ENCODE results near the gene SYT8.
A peak's percentile ranks its signal among the peaks of the same experiment; 100 is the strongest.

Gene SYT8

DNA sequence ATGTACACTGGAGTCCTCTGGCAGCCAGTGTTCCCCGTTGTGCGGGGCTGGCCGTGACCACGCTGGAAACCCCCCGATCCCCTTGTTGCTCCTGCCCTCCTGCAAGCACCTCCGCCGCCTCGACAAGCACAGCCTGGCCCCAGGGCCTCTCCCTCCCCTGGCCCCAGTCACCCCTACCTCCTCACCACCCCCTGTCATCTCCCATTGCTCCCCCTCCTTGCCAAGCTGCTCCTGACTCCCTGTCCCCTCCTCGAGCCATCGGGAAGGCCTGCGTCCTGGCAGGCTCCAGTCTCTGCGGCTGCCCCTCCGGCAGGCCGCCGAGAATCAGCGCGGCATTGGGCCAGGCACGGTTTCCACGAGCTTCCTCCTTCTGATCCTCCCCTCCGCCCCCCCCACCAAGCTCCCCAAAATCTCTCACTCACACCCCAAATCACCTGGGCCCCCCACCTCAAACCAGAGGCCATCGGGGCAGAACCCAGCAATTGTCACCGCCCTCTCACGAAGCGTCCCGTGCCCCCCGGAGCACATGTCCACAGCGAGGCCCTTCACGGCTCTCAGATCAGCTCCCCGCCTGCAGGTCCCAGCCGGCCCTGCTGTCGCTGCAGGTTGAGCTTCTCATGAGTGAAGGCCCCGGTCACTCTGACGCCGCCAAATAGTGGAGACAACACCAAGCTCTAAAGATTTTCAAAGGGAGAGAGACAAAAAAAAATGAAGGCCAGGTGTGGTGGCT lies 12.4 kb downstream of the SYT8 start:
- no peak for DNase-seq

DNA sequence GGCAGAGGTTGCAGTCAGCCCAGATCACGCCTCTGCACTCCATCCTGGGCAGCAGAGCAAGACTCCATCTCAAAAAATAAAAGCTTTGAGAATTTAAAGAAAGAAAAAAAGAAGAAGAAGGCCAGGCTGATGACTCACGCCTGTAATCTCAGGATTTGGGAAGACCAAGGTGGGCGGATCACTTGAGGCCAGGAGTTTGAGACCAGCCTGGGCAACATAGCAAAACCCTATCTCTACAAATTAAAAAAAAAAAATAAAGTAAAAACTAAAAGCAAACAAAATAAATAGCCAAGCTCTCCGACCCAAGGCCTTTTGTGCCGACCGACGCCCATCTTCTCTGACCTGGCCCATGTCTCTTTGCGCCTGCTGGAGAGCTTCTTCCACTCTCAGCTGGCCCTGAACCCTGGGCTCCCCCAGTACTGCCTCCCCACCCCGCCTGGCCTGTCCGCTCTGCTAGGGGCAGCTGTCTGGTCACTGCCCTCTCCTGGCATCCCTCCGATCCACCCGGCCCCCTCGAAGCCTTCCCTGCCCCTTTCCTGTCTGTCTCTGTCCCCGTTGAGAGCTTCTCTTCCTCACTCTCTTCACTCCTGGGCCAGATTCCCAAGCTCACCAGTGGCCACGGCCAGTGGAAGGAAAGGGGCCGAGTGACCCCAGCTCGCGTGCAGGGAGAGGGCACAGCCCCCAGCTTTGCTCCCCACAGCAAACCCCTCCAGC lies 13.3 kb downstream of the SYT8 start:
- no peak for DNase-seq

DNA sequence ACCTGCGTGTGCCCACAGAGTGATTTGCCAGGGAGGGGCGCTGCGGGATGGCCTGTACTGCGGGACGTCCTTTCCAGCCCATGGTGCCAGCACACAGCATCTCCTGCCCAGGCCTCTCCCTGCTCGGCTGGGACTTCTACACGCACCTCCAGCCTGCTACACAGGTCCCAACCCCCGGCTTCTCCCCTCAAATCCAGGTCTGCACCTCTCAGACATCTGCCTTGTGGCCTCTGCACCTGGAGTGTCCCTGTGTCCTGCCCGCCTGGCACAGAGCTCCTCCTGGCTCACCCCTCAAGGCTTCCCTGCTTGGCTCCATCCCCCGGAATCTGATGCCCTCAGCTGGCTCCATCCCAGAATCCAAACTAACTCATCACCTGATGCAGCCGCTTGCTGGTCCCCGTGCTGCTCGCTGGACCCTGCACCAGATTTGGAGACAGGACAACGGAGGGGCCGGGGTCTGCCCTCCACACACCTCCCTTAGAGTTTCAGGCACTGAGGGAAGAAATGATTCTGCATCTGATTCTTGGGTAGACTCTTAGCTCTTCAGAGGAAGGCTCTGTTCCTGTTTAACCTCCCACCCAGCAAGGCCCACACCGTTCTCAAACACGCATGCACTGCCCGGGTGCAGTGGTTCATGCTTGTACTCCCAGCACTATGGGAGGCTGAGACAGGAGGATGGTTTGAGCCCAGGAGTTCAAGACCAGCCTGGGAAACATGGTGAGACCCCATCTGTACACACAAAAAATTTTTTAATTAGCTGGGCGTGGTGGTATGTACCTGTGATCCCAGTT lies 14.0 kb downstream of the SYT8 start:
- DNase-seq = no peak

DNA sequence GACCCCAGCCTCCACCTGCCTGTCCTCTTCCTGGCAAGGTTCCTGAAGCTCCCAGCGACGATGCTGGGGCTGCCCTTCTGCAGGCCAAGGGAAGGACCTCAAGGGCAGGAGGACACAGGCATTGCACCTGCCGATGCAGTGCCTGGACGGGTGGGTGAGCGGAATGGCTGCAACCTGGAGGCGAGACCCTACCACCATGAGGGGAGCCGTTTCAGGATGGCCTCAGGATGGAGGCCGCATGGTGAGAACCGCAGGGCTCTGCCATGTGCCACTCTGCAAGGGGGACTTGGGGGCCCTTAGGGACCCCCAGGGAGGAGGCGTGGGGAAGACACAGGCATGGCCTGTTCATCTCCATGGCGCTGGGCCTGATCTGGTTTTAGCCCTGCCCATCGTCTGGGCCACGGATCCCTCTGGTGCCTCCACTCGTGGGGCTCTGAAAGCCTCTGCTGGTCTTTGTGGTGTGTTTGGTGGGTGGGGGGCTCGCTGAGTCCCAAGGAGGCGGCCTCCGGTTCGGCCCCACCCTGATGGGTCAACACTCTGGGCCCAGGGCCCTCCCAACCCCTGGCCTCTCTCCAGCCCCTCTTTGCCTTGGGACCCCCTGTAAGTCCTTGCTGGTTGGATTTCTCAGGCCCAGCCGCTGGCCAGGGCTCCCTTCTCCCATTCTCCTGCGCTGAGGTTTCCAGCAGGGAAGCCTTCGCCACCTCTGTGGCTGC lies 16.8 kb downstream of the SYT8 start:
- no peak for DNase-seq

DNA sequence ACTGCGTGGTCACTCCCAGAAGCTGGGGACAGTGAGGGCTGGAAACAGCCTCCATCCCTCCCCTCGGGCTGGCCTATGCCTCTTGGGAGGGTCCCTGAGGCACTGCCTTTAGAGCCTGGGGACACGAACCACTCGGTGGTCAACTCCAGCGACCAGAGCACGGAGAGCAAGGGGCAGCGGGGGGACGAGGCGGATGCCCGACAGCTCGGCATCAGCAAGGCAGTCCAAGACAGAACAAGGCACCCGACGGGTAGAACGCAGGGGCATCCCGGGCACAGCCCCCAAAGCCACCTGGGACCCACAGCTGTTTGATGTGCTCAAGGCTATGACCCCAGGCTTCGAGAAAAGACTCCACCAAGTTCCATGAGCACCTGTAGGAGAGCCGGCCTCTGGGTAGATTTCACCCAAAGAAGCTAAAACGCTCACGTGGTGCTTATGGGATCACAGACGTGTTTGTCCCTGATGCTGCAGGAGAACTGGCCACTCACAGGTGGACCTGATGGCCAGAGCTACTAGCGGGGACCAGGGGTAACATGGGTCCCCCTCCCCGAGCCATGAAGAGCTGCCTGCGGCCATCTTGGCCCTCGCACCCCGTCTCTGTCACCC lies 17.6 kb downstream of the SYT8 start:
- no peak for DNase-seq

DNA sequence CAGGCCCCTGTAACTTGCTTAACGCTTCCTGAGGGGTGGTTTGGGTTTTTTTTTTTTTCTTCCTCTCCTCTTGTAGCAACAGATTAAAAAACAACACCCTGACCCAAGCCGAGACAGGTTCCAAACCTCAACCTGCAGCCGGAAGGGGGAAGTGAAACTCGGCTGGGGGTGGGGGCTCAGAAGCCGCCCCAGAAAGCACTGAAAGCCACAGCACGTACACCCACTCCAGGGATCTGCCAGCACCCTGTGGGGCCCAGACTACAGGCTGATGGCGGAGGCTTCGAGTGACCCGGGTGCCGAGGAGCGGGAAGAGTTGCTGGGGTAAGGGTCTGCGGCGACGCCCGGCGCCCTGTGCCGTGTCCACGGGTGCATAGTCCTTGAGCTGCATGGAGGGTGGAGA lies 18.1 kb downstream of the SYT8 start, which contains the start of gene LSP1:
TSS of gene LSP1 (plus strand) at position 208 of the 400 bp plus-strand sequence. CDS start at position 269, 61 bp downstream.
- peak; percentile 77 for DNase-seq

DNA sequence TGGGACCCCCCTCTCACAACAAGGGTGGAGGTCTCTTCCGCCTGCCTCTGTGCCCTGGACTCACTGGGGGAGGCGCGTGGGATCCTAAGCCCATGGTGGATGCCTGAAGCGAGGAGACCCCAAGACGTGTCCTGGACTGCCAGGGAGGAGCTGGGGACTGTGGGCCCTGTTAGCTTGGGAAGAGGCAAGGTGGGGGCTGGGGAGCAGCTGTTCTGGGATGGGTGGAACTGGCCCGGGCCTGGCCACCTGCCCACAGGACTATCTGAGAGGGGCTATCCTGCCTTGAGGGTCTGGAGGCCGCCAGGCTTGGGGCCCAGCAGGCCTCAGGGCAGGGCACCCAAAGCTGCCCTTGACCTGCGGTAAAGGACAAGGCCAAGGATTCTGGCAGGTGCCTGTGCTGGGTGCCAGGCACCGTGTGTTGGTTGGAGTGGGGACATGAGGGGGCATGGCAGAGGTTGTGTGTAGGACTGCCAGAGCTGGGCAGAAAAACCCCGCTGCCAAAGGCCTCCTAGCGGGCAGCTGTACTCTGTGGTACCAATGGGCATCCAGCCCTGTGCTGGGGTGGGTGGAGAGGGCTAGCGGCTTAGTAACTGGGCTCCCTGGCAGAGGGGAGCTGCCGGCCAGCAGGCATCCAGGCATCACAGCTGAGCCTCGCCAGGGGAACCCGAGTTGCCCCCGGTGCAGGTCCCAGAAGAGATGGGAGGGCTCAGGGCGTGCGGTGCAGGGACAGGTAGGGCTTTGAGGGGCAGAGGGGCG lies 18.8 kb downstream of the SYT8 start:
- no peak for DNase-seq

DNA sequence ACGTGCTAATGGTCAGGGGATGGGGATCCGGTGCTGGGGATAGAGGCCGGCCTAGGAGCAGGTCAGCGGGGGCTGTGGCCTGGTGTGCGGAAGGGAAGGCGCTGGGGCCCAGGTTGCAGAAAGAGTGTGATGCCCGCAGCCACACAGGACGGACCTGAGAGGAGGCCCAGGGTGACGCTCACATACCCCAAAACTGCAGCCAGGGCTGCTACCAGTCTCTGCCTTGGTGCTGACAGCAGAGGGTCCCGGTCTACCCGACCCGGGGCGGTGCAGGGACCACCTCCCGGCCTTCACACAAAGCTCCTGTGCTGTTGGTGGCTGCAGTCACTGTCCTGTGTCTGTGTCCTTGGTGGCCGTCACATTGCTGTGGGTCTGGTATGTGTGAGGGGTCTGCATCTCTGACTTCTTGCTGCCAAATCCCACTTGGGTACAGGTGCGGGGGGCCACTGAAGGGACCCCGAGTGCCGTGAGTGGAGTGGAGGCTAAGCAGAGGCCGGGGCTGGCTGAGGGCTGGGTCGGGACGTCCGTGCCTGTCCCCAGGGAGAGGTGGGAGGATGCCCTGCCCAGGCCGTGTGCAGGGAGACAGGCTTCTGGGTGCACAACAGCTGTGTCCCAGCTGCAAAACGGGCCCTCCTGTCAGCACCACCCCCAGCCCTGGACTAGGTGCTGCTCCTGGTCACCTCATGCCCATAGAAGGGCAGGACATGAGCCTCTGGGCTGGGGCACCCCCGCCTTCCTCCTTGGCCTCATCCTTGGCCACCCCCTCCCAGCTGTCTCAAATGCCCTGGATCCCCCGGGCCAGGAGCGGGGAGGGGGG lies 19.6 kb downstream of the SYT8 start:
- no peak for DNase-seq

DNA sequence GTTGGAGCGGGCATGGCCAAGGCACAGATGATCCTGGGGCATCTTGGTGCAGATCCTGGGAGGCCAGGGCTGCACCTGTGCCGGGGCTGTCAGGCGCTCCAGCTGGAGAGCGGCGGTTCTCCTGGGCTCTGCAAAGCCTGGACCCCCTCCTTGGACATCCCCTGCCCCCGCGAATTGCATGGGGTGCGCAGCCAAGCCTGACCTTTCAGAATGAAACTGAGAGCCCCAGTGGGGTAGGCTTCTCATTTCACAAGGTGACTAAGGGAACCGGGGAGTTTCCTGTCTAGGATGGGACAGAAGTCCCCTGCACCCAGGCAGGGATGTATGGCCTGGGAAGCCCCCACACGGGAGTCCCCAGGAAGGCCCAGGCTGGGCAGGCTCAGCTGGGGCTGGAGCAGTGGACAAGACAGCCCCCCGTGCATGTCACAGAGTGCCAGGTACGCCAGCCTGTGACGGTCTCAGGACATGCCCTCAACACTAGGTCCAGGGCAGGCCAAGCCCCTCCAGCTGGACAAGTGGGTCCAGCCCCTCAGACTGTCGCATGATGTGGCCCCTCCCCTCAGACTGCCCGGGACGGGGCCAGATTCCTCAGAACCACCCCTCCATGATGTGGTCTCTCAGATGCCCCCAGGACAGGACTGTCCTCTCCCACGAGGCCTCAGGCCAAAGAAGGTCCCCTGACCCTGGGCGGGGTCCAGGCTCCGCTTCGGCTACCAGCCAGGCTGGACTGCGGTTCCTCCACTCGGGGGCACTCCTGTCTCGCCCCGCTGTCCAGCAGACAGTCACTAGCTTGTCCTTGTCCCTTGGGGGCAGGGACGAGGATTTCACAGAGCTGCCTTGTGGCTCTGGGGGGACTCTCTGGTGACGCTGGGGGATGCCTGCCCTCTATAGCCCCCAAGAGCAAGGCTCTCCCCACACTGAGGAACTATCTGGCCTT lies 20.4 kb downstream of the SYT8 start:
- no peak for DNase-seq

DNA sequence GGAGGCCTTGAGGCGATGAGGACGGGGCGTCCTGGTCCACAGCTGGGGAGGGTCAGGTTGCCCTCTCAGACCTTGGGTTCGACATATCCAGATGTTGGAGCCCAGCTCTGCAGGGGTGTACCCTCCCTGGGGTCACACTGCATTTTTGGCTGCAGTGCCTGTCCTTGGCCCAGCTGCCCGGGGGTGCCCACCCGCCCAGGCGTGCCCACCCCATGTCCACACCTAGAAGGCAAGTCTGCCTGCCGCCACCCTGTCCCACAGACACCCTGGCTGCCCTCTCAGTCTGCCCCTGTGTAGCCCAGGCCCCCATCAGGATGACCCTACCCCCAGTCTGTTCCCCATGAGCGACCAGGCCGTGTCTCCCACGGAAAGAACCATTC lies 21.1 kb downstream of the SYT8 start:
- DNase-seq = no peak

DNA sequence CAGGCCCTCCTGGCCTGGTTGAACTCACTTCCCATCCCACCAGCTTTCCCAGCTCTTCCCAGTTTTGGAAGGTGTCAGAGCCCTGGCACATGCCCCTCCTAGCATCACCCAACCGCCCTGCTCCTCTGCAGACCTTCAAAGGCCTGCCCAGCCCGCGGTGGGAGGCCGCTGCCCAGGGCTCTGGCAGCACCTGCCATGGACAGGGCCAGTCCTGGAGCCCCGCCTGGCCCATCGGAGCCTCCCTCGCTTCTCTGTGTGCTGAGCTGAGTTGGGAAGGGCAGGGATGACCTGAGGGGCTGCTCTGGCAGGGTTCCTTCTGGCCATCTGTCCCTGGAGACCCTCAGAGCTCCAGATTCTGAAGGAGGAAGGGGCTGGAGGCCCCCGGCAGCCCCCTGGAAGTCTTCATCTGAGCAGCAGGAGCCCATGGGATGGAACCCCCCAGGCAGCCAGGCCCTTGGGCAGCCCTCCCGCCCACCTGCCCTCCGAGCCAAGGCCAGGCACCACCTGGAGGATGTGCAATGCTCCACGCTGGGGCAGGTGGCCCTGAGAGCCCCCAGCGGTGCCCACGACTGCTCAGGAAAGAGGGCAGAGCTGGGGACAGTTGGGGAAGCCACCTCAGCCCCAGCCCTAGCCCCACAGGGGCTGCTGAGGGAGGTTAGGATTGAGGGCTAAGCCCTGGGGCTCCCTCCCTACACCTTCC lies 21.7 kb downstream of the SYT8 start:
- no peak for DNase-seq

DNA sequence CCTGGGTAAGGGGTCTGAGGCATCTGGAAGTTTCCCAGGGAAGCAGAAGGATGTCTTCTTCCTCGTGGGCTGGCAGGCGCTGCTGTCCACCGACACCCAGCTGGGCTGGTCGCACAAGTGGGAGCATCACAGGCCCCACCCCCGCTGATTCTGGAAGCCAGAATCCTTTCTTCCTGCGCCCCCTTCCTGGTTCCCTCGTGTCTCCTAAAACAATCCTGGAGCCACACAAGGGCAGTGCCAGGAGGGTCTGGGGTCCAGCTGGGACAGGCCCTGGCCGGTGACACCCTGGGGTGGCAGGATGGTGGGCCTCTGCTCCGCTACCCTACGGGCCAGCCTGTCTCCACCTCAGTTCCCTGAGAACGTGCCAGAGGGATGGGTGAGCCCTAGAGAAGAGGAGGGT lies 22.3 kb downstream of the SYT8 start:
- no peak for DNase-seq

DNA sequence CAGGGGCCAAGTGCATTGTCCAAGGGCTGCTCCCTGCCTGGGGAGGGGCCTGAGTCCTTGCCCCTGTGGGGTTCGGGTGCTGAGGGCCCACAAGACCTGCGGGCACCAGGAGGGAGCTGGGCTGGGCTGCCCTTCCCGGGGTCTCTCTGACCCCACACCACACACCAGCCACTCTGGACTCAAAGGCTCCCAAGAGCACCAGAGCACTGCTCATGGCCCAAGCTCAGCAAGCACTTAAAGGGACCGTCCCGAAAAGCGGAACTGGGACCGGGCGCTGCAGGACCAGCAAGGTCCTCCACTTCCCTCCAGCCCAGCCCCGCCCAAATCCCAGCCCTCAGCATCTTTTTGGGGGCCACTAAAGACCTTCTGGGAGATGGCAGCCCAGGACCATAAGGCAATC lies 23.4 kb downstream of the SYT8 start:
- no peak for DNase-seq

DNA sequence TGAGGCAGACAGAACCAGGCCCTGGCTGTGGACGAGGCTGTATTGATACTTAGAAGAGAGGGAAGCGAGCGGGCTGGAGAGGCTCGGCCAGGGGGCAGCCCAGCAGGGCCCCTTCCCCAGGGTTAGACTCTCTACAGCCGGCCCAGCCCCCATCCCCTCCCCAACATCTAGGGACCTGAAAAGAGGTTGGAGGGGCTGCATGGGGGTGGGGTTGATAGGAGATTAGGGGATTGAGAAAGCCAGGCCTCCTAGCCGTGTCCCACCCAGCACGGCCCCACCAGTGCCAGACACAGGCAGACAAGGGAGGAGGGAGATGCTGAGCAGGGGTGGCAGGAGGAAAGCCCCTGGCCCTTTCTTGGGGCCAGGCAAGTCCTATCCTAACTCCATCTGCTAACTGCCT lies 23.8 kb downstream of the SYT8 start:
- DNase-seq = no peak

DNA sequence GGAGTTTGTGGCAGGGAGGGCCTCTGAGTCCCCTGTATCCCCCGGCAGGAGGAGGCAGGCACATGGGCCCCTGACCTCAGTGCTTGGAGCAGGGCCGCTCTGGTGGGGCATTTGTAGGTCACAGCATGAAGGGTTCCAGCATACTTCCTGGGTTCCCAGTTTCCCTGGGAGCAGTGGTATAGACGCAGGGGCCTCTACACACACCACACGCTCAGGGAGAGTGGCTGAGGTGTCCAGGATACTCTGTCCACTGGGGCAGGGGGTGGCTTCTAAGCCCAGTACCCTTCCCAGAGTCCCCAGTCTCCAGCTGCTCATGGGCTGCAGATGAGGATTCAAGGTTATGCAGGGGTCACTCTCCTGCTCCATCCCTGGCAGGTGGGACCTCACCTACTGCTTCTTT lies 24.2 kb downstream of the SYT8 start:
- no peak for DNase-seq

DNA sequence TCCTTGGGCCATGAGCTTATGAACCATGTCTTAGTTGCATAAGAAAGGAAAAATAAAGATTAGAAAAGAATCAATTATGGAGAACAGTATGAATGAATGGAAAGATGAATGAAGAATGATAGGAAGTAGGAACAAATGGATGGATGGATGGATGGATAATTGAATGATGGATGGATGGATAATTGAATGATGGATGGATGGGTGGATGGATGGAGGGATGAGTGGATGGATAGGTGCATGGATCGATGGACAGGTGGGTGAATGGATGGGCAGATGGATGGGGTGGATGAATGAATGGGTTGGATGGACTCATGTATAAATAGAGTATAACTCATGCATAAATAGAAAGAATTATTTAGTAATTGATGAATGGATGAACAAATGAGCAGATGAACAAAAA lies 25.3 kb downstream of the SYT8 start:
- DNase-seq = no peak

DNA sequence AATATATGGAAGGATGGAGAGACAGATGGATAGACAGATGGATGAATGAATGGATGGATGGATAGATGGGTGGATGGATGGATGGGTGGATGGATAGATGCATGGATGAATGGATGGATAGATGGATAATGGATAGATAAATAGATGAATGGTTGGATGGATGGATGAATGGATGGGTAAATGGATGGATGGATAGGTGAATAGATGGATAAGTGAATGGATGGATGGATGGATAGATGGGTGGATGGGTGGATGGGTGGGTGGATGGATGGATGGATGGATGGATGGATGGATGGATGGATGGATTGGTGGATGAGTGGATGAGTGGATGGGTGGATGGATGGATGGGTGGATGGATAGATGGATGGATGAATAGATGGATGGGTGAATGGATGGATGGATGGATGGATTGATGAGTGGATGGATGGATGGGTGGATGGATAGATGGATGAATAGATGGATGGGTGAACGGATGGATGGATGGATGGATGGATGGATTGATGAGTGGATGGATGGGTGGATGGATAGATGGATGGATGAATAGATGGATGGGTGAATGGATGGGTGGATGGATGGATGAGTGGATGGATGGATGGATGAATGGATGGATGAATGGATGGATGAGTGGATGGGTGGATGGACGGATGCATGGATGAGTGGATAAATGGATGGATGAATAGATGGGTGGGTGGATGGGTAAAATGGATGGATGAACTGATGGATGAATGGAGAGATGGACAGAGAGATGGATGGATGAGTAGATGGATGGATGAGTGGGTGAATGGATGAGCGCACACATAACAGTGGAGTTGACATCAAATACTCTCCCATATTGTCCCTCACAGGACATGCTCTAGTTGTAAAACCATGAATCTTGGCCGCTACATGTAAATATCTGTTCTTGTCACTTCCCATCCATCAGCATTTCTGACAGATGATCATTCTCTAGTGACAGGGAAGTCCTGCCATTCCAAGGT lies 26.9 kb downstream of the SYT8 start:
- DNase-seq = no peak

All from activated CD4-positive, alpha-beta T cell treated with anti-CD3 and anti-CD28 coated beads, Interleukin-2, amount 50 U/mL, for 1 hour (primary cell).